Colon (tissue), 2 donors: ENCODE data around the gene CDC42BPB.
"Not testable (repeated sequence)": the region's sequence is repeated elsewhere in the genome, so short reads cannot be mapped to it uniquely, and the experiment has no call there.

ENCODE experiments used
- FAIRE-seq: peaks from 2 replicates; lab custom pipeline; 2012; peaks lifted over from hg19 to GRCh38; lab: Jason Lieb, UNC
- donor health status: control.
- donor health status: control.

The CDC42BPB gene

DNA sequence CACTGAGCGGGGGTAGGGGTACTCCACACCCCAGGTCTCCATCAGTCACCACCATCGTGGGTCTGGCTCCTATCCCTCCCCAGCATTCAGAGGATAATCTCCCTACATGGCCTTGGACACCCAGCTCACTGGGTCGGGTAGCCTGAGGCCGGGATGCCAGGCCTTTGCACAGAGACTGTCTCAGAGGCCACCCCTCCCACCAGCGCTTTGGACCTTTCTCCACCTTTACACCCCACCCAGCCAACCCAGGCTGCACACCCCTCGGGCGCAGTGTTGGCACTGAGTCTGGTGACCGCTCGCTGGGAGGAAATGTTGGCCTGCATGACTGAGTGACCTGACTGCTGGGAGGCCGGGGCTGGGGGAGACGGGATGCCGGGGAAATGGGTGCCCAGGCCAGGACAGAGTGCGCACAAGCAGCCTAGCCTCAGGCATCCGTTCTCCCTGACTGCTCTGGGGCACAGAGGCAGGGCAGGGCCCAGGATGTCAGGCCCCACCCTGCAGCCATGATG, 16.1 kb upstream of the CDC42BPB start:
- no peak for FAIRE-seq

DNA sequence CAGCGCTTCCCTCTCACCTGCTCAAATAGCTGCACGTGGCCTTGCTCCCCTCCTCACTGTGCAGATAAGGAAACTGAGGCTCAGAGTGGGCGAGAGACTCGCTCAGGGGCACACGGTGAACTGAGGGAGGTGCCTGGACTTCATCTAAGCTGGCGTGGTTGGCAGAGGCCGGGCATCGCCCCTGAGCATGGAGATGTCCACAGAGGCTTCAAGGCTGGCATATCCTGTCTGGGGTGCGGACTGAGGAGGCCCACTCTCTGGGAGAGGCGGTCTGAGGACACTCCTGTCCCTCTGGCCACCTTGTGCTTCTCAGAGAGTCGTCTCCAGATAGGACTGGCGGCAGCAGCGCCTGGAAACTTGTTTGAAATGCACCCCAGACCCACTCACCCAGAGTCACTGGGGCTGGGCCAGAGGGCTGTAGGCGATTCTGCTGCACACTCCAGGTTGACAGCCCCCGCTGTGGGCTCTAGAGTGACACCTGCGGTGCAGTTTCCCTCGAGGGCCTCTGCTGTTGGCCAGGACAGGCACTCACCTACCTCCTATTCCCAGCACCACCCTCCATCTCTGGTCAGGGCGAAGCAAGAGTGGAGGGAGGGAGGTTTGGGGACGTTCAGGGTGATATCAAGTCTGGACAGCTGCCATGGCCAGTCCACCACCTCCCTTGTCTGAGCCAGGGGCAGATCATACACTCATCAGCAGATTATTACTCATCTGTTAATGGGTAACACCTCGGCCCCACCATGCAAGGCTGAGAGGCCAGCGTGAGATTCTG, 15.4 kb upstream of the CDC42BPB start:
- no peak for FAIRE-seq

DNA sequence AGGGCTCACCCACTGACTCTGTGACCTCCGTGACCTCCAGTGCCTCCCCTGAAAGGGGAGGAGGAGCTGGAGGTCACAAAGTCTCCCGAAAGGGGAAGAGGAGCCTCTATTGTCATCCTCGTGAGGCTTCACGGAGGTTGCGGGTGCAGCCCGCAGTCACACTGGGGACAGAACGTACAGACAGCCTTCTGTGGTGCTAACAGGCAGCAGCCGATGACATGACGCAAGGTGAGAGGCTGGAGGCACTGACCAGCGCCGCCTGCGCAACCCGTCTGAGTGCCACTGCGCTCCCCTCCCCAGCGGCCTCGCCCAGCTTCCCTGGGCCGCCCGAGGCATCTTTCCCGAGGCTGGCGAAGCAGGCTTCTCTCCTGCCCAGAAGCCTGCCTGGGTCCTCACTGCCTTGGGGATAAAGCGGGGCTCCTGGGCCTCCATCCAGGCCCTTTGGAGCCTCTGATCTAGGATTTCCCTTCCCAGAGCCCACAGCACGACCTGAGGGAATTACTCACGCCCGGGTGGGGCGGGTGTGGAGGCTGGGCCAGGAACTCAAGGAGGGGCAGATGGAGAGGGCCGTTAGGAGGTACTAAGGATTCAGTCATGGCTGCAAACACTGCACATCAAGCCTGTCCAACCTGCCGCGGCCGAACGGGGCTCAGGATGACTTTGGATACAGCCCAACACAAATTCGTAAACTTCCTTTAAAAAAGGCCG, 14.3 kb upstream of the CDC42BPB start:
- no peak for FAIRE-seq

DNA sequence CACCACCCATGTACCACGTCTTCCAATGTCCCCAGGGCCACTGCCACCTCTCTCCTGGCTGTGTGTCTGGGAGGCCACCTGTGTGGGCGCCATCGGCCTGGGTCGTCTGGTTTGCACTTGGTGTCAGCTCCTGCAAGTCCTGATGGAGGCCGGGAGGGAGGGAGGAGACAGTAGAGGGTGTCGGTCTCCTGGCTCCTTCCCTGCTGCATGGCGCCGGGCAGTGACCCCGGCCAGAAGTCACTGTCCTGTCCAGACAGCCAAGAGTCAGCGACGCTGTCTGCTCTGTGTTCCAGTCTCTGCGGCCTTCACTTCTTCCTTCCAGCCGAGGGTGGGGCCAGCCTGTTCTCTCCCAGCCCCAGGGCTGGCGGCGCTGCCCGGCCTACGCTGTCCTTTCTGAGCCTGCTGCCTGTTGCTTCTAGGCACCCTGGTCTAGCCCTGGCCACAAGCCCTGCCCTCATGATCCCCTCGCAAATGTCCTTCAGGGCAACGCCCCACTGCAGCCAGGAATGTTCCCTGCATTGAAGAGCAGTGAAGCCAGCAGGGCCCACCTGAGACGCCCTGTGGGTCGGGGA, 13.7 kb upstream of the CDC42BPB start:
- FAIRE-seq: no peak

DNA sequence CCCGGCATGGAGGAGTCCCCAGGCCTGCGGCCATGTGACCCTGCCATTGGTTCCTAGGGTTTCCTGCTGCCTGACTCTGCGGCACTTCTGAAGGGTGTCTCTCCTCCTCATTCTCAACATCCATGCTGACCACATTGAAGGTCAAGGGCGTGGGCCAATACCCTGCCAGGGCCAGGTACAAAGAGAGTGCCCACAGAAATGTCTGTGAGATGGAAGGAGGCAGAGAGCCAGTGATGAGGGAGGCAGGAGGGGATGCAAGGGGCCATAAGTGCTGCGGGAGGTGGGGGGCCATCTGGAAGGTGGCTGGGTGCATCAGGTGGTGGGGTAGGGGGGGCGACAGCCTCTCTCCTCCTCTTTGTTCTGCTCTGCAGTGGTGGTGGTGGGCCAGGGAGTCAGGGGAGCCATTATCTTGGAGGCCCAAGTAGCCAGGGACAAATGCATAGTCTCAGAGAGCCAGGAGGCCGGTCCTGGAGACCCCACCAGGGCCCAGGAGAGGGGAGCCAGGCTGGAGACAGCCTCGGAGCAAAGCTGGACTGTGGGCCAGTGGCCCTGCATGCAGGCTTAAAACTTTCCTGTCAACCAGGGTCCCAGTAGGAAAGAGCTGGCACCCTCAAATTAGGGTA, 13.0 kb upstream of the CDC42BPB start:
- no peak for FAIRE-seq

DNA sequence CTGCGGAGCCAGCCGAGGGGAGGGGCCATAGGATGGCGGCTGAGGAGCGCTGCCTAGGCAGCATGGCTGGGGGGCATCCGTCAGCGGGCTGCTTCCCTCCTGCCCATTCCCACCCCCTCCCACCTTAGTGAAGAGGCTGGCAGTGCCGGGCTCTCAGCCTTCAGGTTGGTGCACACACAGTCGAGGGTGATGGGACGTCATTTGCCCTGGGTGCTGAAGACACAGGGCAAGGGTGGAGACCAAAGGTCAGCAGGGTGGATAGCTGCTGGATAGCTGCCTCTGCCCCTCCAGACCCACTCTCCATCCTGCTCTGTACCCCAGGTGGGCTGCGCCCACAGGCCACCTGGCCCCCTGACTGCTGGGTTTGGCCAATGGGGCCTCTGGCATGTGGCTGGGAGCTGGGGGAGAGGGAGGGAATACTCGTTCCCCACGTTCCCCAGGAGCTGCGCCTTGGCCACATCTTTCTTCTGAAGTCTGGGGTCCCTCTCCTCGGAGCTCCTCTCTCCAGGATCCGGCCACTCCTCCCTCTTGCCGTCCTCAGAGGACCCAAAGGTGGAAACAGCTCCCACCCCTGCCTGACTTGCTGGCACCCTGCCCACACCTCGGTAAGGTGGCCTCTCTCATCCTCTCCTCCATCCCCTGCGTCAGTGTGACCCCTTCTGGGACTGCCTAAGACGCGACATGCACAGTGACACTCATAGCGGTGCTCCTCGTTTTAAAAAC, 11.2 kb upstream of the CDC42BPB start:
- FAIRE-seq: no peak

DNA sequence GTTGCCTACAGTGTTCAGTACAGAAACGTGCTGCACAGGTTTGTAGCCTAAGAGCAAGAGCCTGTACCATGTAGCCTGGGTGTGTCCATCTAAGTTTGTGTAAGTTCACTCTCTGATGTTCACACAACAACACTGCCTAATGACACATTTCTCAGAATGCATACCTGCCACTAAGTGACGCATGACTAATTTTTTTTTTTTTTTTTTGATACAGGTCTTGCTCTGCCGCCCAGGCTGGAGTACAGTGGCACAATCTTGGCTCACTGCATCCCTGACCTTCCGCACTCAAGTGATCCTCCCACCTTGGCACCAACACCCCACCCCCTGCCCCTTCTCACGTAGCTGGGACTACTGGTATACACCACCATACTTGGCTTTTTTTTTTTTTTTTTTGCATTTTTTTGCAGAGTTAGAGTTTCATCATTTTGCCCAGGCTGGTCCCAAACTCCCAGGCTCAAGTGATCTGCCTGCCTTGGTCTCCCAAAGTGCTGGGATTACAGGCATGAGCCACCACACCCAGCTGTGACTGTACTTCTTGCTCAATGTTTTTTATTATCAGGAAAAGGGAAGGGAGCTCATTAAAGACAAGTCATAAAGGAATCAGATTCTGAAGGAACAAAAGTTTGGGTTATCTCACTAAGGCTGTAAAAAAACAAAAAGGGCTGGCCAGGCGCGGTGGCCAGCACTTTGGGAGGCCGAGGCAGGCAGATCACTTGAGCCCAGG, 10.0 kb upstream of the CDC42BPB start:
- FAIRE-seq: no peak

DNA sequence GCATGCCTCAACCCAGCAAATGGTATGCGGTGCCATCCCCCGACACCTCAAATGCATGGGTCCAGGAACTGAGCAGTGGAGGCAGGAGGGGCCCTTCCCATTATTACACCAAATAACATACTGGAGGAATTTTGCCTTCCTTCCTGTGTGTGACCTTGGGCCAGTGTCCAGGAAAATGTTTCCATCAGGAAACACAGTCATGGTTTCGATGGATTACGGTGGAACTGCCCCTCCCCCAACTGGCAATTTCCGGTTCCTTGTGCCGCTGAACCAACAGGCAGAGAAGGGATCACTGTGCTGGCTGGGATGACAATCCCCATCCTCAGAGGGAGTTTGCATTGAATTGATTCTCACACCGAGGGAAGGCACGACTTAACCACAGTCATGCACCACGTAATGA, 9.1 kb upstream of the CDC42BPB start:
- no peak for FAIRE-seq

DNA sequence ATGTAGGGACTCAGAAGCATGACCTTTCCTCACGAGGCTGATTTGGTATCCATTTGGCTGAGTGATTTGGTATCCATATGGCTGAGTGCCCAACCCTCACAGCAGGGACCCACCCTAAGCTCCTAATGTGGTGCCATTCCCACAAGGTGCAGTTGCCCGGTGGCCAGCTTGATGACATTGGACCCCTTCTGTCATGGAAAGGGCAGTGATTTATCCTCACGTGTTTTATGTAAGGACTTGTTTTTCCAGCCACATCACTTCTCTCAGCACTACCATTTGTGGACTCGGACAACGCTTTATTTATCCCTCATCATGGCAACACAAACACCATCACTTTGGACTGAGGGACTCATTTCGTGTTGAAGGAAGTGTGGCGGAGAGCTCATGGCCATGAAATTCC, 8.5 kb upstream of the CDC42BPB start:
- no peak for FAIRE-seq

DNA sequence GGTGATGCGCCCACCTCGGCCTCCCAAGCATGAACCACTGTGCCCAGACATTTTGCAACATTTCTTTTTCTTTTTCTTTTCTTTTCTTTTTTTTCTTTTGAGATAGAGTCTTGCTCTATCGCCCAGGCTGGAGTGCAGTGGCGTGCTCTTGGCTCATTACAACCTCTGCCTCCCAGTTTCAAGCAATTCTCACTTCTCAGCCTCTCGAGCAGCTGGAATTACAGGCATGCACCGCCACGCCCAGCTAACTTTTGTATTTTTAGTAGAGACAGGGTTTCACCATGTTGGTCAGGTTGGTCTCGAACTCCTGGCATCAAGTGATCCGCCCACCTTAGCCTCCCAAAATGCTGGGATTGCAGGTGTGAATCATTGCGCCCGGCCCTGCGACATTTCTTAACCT, 7.6 kb upstream of the CDC42BPB start:
- FAIRE-seq: no peak

DNA sequence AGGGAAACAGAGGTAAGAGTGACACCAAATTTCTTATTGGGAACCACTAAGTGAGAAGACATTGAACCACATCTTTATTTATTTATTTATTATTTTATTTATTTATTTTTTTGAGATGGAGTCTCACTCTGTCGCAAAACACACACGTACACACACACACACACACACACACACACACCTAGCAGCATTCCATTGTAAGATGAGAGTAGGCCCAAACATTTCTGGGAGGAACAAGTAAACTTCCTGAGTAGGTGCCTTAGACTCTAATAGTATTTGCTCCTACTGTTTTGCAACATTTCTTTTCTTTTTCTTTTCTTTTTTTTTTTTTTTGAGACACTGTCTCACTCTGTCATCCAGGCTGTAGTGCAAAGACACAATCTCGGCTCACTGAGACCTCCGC, 7.1 kb upstream of the CDC42BPB start:
- no peak for FAIRE-seq

DNA sequence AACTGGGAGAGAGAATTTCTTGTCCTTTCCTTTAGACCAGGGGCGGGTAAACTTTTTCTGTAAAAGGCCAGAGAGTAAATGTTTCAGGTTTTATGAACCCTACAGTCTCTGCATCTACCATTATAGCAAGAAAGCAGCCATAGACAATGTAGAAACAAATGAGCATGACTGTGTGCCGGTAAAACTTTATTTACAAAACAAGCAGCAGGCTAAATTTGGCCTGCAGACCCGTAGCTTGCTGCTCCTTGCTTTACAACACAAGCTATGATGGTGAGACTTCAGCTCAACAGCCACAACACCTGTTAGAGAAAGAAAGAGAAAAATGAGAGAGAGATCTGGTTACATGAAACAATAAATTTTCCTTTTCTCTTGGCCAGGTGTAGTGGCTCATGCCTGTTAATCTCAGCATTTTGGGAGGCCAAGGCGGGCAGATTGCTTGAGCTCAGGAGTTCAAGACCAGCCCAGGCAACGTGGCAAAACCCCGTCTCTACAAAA, 4.2 kb upstream of the CDC42BPB start:
- no peak for FAIRE-seq

DNA sequence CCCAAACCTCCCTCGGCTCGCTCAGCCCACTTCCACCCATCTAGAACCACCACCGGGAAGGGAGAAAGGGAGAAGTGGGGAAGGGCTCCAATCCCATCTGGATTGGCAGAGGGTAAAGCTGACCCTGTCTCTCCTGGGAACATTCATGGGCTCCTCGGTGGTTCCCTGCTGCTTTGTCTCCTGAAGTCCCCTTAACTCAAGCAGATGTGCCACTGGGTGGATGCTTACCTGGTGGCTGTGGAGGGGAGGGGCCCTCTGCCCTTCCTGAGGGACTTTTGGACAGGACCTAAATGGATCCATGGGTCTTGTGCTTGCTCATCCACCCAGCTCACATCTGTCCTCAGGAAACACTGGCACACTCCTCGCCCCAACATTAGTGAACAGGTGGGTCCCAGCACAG, 2.2 kb upstream of the CDC42BPB start:
- FAIRE-seq: no peak

DNA sequence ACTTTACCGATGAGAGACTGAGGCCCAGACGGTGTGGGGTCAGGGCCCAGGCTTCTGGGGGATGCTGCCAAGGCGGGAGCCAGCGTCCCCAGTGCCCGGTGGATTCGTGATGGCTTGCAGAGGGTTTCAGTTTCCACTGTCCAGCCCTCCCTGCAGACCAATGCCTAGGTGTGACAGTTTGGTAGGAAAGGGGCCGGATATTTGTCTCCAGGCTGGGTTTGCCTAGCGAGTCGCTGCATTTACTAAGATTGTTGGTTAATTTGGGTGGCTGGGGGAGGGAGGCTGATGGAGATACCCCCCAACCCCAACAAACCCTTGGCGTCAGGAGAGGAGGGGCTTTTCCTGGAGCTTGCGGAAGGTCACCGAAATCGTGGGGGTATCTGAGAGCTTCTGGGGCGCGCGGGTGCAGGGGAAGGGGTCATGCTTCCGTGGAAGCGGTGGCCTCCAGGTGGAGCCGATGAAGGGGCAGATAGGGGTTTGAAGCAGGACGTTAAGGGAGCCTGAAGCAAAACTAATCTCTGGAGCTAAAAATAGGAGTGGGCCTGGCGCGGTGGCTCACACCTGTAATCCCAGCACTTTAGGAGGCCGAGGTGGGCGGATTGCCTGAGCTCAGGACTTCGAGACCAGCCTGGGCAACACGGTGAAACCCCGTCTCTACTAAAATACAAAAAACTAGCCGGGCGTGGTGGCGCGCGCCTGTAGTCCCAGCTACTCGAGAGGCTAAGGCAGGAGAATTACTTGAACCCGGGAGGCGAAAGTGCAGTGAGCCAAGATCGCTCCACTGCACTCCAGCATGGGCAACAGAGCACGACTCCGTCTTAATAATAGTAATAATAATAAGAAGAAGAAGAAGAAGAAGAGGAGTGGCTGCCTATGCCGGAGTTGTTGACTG, 1.1 kb upstream of the CDC42BPB start:
- FAIRE-seq: no peak

DNA sequence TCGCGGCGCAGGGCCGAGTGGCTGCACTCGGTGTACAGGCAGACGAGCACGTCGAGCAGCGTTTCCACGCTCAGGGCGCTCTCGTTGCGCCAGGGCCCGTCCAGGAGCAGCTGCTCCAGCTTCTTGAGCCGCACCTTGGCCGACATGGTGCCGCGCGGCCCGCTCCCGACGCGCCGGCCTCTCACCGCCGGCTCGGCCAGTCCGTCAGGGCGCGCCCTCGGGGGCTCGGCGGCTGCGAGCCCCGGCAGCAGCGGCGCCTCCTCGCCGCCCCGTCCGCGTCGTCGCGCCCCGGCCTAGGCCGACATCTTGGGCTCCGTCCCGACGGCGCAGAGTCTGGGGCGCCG, 349 bp downstream of the CDC42BPB start:
- no peak for FAIRE-seq

DNA sequence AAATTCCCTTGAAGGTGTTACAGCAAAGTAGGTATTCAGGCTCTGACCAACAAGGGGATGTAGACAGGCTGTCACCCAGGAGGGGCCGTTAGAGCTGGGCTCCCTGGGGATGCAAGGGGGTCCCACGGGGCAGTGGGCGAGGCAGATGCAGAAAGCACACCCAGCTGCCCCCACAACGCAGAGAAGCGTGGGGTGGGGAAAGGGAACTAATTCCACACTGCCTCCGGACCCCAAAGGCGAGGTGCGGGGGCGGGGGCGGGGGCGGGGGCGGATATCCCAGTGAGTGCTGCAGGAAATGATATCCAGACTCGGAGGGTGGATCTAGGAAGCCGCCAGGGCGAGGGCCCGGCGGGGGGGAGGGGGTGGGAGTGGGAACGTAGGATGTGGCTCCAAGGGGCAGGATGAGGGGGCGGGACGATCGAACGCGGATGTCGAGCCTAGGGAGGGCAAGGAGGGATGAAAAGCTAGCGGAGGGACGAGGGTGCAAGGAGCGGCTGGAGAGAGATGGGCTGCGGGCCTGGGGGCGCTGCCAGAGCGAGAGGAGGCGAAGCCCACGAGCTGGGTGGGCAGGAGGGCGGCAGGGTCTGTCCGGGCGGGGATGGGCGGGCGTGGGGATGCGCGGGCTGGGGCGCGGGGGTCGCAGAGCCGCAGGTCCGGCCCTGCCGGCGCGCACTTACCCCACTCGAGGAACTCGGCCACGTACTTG, 874 bp downstream of the CDC42BPB start:
- FAIRE-seq: no peak

DNA sequence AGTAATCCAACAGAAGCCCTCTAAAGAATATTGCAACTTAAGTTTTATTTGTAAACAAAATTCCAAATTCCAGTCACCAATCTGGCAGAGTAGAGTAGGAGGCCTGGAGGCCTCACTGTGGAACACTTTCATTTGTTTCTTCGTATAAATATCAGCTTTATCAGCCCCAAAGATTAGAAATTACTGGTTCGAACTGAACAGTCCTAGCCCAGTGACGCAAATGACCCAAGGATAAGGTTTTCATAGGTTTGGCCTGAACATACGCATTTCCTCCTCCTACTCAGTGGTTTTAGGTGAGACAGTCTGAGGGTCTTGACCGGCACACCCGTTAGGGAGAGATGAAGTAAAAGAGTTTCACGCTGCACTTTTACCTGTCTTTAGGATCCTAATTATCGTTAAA, 1.7 kb downstream of the CDC42BPB start:
- FAIRE-seq: no peak

DNA sequence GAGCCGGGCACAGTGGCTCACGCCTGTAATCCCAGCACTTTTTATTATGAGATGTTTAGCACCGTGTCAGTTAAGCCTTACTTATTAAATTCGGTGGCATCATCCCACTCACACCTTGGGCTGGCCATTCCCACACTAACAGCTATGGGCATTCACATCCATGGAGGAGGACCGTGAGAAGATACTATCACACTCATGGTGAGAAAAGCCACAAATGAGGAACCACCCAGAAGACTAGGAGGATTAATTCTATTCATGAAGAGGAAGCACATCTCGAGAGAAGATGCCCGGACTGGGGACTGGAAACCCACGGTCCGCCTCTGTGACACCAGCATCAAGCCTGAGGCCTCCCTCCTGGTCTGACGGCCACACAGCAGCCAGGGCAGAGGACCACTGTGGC, 4.9 kb downstream of the CDC42BPB start:
- FAIRE-seq: no peak

DNA sequence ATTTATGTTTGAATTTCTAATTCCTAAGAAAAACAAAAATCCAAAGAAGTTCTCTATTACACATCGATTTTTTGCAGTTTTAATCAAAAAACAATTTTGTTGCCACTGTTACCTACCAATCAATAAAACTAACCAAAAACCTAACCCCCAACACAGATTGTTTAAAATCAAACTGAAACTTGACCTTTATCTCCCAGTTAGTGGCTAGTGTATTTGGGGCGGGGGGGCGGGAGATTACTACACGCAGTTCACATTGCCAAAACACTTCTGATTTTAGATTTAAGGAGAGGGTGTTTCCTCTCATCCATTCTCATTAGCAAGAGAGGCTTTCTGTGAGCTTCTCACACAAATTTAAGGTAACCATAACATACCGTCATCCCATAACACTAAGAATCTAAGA, 6.4 kb downstream of the CDC42BPB start:
- FAIRE-seq: no peak

DNA sequence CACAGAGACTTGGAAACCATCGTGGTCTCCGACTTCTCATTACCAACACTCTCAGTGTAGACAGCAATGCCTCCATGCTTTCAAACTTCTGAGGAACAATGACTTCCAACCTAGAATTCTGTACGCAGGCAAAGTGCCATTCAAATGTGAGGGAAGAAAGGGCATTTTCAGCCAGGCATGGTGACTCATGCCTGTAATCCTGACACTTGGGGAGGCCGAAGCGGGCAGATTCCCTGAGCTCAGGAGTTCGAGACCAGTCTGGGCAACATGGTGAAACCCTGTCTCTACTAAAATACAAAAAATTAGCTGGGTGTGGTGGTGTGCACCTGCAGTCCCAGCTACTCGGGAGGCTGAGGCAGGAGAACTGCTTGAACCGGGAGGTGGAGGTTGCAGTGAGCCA, 9.9 kb downstream of the CDC42BPB start:
- FAIRE-seq: not testable (repeated sequence)
